Activated CD8-positive, alpha-beta T cell treated with anti-CD3 and anti-CD28 coated beads for 36 hours (primary cell): Measurements from ENCODE around the gene ITGA3. TPM values are rescaled to one million over a fixed set of nuclear protein-coding genes. Genes with fewer than 3 reads are reported as not detected.

Experiments
- ATAC-seq: fragments of 200-7000 bp; cut with Tn5 transposase; one replicate; pipeline ENCODE4 v1.10.0; 2021; ENCODE audit warnings: mild to moderate bottlenecking, moderate library complexity
- CTCF ChIA-PET: fragments of 350-600 bp; sonication (Branson Sonifier 250); formaldehyde crosslinking; loops from one replicate; lab custom pipeline; 2021; ENCODE audit warnings: antibody characterized with exemption; lab: Charles Lee
- POLR2A ChIA-PET: fragments of 350-600 bp; sonication (Branson Sonifier 250); formaldehyde crosslinking; loops from one replicate; lab custom pipeline; 2021; ENCODE audit warnings: antibody characterized with exemption; lab: Charles Lee
- DNase-seq: peaks from one replicate; pipeline ENCODE4 v3.0.0-alpha.2; 2020
- H3K27ac Mint-ChIP-seq: one replicate; pipeline ENCODE4 v1.8.0; 2021; ENCODE audit warnings: mild to moderate bottlenecking, mixed read lengths
- H3K27me3 Mint-ChIP-seq: one replicate; pipeline ENCODE4 v1.8.0; 2021; ENCODE audit warnings: mixed read lengths
- H3K36me3 Mint-ChIP-seq: one replicate; pipeline ENCODE4 v1.8.0; 2021; ENCODE audit warnings: low read depth, mixed read lengths
- H3K4me1 Mint-ChIP-seq: one replicate; pipeline ENCODE4 v1.8.0; 2021; ENCODE audit warnings: low read depth, mixed read lengths
- H3K4me3 Mint-ChIP-seq: one replicate; pipeline ENCODE4 v1.8.0; 2021; ENCODE audit warnings: mild to moderate bottlenecking, moderate library complexity, mixed read lengths
- H3K9me3 Mint-ChIP-seq: one replicate; pipeline ENCODE4 v1.8.0; 2021; ENCODE audit warnings: mixed read lengths
- intact Hi-C: fragments of 100-400 bp; cut with micrococcal nuclease; formaldehyde crosslinking; loops from one replicate; pipeline ENCODE4 v1.10.0; 2022
- total RNA-seq, 2 experiments: library from RNA; stranded (reverse); gene quantifications; one replicate each; pipeline ENCODE4 v1.2.3, GENCODE V29; 2021
- TF ChIP-seq, protein P1 (sequence below): fragments of 200-600 bp; IDR thresholded peaks from one replicate; pipeline ENCODE4 v1.8.0; 2022; ENCODE audit warnings: antibody characterized with exemption, mild to moderate bottlenecking

Gene ITGA3
- total RNA-seq, 2 experiments from 2014 or later = 4.2 to 7.2 TPM

- H3K27me3 Mint-ChIP-seq = no peaks in the 10 kb centered on the region
- peaks cover 8% of the 10 kb centered on the region for H3K36me3 Mint-ChIP-seq
- no peak overlapping the region for H3K4me3 Mint-ChIP-seq
- DNase-seq = no peak
- peaks cover 2% of the 10 kb centered on the region for H3K9me3 Mint-ChIP-seq
- TF ChIP-seq, protein P1, sequence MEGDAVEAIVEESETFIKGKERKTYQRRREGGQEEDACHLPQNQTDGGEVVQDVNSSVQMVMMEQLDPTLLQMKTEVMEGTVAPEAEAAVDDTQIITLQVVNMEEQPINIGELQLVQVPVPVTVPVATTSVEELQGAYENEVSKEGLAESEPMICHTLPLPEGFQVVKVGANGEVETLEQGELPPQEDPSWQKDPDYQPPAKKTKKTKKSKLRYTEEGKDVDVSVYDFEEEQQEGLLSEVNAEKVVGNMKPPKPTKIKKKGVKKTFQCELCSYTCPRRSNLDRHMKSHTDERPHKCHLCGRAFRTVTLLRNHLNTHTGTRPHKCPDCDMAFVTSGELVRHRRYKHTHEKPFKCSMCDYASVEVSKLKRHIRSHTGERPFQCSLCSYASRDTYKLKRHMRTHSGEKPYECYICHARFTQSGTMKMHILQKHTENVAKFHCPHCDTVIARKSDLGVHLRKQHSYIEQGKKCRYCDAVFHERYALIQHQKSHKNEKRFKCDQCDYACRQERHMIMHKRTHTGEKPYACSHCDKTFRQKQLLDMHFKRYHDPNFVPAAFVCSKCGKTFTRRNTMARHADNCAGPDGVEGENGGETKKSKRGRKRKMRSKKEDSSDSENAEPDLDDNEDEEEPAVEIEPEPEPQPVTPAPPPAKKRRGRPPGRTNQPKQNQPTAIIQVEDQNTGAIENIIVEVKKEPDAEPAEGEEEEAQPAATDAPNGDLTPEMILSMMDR = no peak
- POLR2A ChIA-PET = interaction anchor here (0.8 kb wide), 1 partner anchor 10 kb away, joined by 4 read pairs; no protein-coding TSS in a partner anchor
- CTCF ChIA-PET = interaction anchor here (1.0 to 1.6 kb wide), 4 partner anchors 11 to 26 kb away, joined by 4 to 7 read pairs (median 4); no protein-coding TSS in a partner anchor
- no peak overlapping the region for H3K27ac Mint-ChIP-seq
- intact Hi-C loops = no loop called here
- ATAC-seq = no peak
- no peaks in the 10 kb centered on the region for H3K4me1 Mint-ChIP-seq
Observed at GRCh38 chr17:50067996-50068395, 12.1 kb downstream of the ITGA3 start.

DNA sequence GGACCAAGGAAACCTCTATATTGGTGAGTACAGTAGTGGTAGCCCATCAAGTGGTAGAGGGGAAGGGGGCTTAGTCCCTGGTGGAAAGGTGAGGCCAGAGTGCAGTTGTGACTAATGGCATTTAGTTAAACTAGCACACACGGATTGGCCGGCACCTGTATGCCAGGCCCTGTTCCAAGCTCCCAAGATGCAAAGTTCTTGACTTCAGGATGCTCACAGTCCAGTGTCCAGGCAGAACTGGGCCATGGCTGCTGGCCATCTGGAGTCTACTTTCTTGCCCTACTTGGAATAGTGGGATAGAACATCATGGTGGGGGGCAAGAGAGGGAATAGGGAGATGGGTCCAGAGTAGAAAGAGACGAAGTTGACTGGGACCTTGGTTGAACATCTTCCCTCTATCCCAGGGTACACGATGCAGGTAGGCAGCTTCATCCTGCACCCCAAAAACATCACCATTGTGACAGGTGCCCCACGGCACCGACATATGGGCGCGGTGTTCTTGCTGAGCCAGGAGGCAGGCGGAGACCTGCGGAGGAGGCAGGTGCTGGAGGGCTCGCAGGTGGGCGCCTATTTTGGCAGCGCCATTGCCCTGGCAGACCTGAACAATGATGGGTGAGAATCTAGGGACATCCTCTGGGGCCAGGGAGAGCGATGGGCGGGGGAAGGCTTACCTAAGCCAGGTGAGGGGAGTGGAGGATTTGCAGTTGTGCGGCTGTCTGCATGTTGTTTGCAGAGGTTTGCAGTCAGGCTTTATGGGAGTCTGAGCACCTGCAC is 15.2 kb downstream of the ITGA3 start:
- intact Hi-C loops = no loop called here
- ChIA-PET POLR2A (interaction anchor here (0.6 to 0.7 kb wide), 2 partner anchors 16 to 72 kb away, joined by 3 read pairs; no protein-coding TSS in a partner anchor), CTCF (interaction anchor here (1.2 kb wide), 1 partner anchor 23 kb away, joined by 5 read pairs; no protein-coding TSS in a partner anchor)
- Mint-ChIP-seq H3K27ac (no peak overlapping the region), H3K4me3 (no peak overlapping the region), H3K27me3 (no peaks in the 10 kb centered on the region), H3K36me3 (peaks cover 8% of the 10 kb centered on the region), H3K4me1 (no peaks in the 10 kb centered on the region), H3K9me3 (peaks cover 2% of the 10 kb centered on the region)
- no peak for DNase-seq
- TF ChIP-seq, protein P1 = no peak
- no peak for ATAC-seq

DNA sequence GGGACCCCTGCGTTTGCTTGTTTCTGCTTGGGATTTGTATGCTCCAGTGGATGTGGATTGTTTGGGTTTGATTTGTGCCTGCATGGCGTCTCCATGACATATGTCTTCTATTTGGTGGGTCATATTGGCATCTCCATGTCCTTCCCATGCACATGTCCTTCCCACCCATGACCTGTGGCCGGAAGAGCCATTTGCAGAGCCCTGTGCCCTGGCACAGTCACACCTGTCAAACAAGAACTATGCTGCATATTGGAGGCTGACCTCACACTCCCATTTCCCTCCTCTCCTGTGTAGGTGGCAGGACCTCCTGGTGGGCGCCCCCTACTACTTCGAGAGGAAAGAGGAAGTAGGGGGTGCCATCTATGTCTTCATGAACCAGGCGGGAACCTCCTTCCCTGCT is 15.8 kb downstream of the ITGA3 start:
- no peak overlapping the region for H3K27ac Mint-ChIP-seq
- H3K4me1 Mint-ChIP-seq = no peaks in the 10 kb centered on the region
- TF ChIP-seq, protein P1 = no peak
- intact Hi-C loops = no loop called here
- ChIA-PET POLR2A (no interaction called here), CTCF (interaction anchor here (1.2 kb wide), 1 partner anchor 22 kb away, joined by 5 read pairs; no protein-coding TSS in a partner anchor)
- peaks cover 2% of the 10 kb centered on the region for H3K9me3 Mint-ChIP-seq
- ATAC-seq = no peak
- H3K27me3 Mint-ChIP-seq = no peaks in the 10 kb centered on the region
- no peak for DNase-seq
- peaks cover 8% of the 10 kb centered on the region for H3K36me3 Mint-ChIP-seq
- no peak overlapping the region for H3K4me3 Mint-ChIP-seq

DNA sequence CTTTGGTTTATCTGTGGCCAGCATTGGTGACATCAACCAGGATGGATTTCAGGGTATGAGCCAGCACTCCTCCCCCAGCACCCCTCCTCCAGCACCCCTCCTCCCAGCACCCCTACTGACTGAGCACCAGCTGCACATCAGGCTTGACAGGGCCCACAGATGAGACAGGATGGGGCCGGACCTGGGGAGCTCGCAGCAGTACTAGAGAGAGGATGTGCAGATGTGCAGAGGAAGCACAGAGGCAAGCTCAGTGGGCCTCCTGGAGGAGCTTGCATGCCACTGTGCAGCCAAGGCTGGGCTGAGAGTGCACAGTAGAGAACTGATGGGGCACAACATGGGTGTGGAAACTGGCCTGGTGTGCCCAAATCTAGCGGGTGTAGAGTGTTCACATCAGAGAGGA is 16.2 kb downstream of the ITGA3 start:
- intact Hi-C loops = no loop called here
- H3K27ac Mint-ChIP-seq = no peak overlapping the region
- H3K36me3 Mint-ChIP-seq = peaks cover 8% of the 10 kb centered on the region

More for the DNA sequence above, 16.2 kb downstream of the ITGA3 start:
- POLR2A ChIA-PET = no interaction called here
- no peak overlapping the region for H3K4me3 Mint-ChIP-seq
- H3K4me1 Mint-ChIP-seq = no peaks in the 10 kb centered on the region
- no peak for DNase-seq
- H3K9me3 Mint-ChIP-seq = peaks cover 2% of the 10 kb centered on the region
- TF ChIP-seq, protein P1 = no peak
- CTCF ChIA-PET = interaction anchor here (2.1 kb wide), 1 partner anchor 22 kb away, joined by 5 read pairs; no protein-coding TSS in a partner anchor
- no peak for ATAC-seq
- H3K27me3 Mint-ChIP-seq = no peaks in the 10 kb centered on the region
